Endodermal cell (in vitro differentiated cells): ENCODE data around the gene VPS13D. TPM values are rescaled to one million over a fixed set of nuclear protein-coding genes. Genes with fewer than 3 reads are reported as not detected.

Experiments
- DNase-seq: peaks from one replicate; pipeline ENCODE4 v3.0.0-alpha.2; 2017
- H3K27ac ChIP-seq: 2 replicates; pipeline ENCODE4 v1.5.1; 2013; ENCODE audit warnings: mild to moderate bottlenecking, low read depth, low read length, moderate library complexity
- H3K27me3 ChIP-seq: 2 replicates; pipeline ENCODE4 v1.6.1; 2013; ENCODE audit warnings: mild to moderate bottlenecking, low read length, moderate library complexity; ENCODE audit not compliant: insufficient read depth, control insufficient read depth, poor library complexity, severe bottlenecking
- H3K36me3 ChIP-seq: 2 replicates; pipeline ENCODE4 v1.7.0; 2013; ENCODE audit warnings: mild to moderate bottlenecking, low read length, moderate library complexity; ENCODE audit not compliant: control insufficient read depth, insufficient read depth
- H3K4me1 ChIP-seq: one replicate; pipeline ENCODE4 v1.7.0; 2013; ENCODE audit warnings: low read length; ENCODE audit not compliant: control insufficient read depth, insufficient read depth
- H3K4me3 ChIP-seq: 2 replicates; pipeline ENCODE4 v1.5.1; 2013; ENCODE audit warnings: mild to moderate bottlenecking, low read length, moderate library complexity
- H3K9ac ChIP-seq: 2 replicates; pipeline ENCODE4 v1.6.1; 2013; ENCODE audit warnings: mild to moderate bottlenecking, low read length, moderate library complexity; ENCODE audit not compliant: poor library complexity, severe bottlenecking; ENCODE audit errors: extremely low read depth
- H3K9me3 ChIP-seq: 2 replicates; pipeline ENCODE4 v1.6.1; 2013; ENCODE audit warnings: mild to moderate bottlenecking, low read length, moderate library complexity; ENCODE audit not compliant: control insufficient read depth
- H3K27ac Mint-ChIP-seq: 2 replicates; pipeline ENCODE4 v1.8.0; 2020; ENCODE audit warnings: mixed read lengths
- H3K27me3 Mint-ChIP-seq: 2 replicates; pipeline ENCODE4 v1.8.0; 2021; ENCODE audit warnings: mild to moderate bottlenecking, mixed read lengths; ENCODE audit not compliant: insufficient read depth
- H3K36me3 Mint-ChIP-seq: 2 replicates; pipeline ENCODE4 v1.8.0; 2020; ENCODE audit warnings: low read depth, mixed read lengths
- H3K4me1 Mint-ChIP-seq: 2 replicates; pipeline ENCODE4 v1.8.0; 2020; ENCODE audit warnings: mixed read lengths
- H3K4me3 Mint-ChIP-seq: 2 replicates; pipeline ENCODE4 v1.8.0; 2020; ENCODE audit warnings: mild to moderate bottlenecking, moderate library complexity, mixed read lengths
- H3K9me3 Mint-ChIP-seq: 2 replicates; pipeline ENCODE4 v1.8.0; 2020; ENCODE audit warnings: mild to moderate bottlenecking, mixed read lengths
- CTCF ChIP-seq: fragments of 200-600 bp; sonication (generic); conservative IDR thresholded peaks from 2 replicates; pipeline ENCODE4 v1.5.0; 2021; ENCODE audit warnings: antibody characterized with exemption, mild to moderate bottlenecking
- WGBS, 2 experiments: methylation state at CpG; one replicate each; pipeline versions ENCODE4 v1.1.5 to v1.1.7; 2013; ENCODE audit warnings: missing lambda C conversion rate in 2 of 2, mixed read lengths in 1 of 2; ENCODE audit not compliant: insufficient coverage in 1 of 2, insufficient read length in 1 of 2; 5-methylcytosine and 5-hydroxymethylcytosine counted together
- total RNA-seq, 2 donors: library from RNA; stranded (reverse); fragmentation: NEBNext Ultra II Directional in 1 of 2; extraction: Animal tissue kit (Norgen Biotek cat#: 25700) in 1 of 2; gene quantifications; 2 replicates in 1 of 2; 3 replicates in 1 of 2; pipeline ENCODE4 v1.2.1, GENCODE V29; 2021

VPS13D gene
- total RNA-seq, 2 donors from 2014 or later = 32.5 to 36.7 TPM

- Histone ChIP-seq H3K4me3 (no peak overlapping the region), H3K36me3 (peaks cover 31% of the 10 kb centered on the region), H3K27me3 (no peaks in the 10 kb centered on the region), H3K9me3 (no peaks in the 10 kb centered on the region), H3K9ac (no peak overlapping the region), H3K27ac (no peak overlapping the region), H3K4me1 (peaks cover 8% of the 10 kb centered on the region)
- Mint-ChIP-seq H3K36me3 (peaks cover 28% of the 10 kb centered on the region), H3K27ac (no peak overlapping the region), H3K27me3 (no peaks in the 10 kb centered on the region), H3K4me1 (peaks cover 50% of the 10 kb centered on the region), H3K9me3 (no peaks in the 10 kb centered on the region), H3K4me3 (no peak overlapping the region)
- no peak for DNase-seq
- TF ChIP-seq CTCF = no peak
- WGBS, 2 experiments = 94 to 100% methylated on average over 1 of the region's 1 CpG
These were observed 173.0 kb downstream of the VPS13D start for GRCh38 chr1:12402842-12403241.

DNA sequence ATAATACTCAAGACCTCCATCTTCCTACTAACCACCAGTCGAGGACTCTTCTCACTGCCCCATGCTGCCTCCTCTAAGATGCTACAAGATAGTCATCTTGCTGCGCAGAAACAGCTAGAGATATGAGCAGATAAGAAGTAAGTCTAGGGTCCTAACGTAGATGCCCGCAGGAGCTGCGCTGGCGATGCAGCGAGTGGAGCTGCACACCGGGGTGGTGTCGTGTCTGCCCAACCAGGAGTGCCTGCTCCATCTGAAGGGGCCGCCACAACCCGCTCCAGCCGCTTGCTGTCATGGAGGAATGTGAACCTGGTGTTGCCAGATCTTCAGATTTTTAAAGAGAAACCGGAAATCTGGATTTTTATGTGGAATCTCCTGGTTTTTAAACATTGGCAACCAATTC is 175.1 kb downstream of the VPS13D start:
- Mint-ChIP-seq H3K36me3 (peaks cover 34% of the 10 kb centered on the region), H3K27me3 (no peaks in the 10 kb centered on the region), H3K27ac (no peak overlapping the region), H3K4me3 (no peak overlapping the region), H3K9me3 (peaks cover 3% of the 10 kb centered on the region), H3K4me1 (peaks cover 48% of the 10 kb centered on the region)
- Histone ChIP-seq H3K36me3 (peaks cover 30% of the 10 kb centered on the region), H3K4me3 (no peak overlapping the region), H3K9ac (no peak overlapping the region), H3K9me3 (peaks cover 12% of the 10 kb centered on the region), H3K27me3 (no peaks in the 10 kb centered on the region), H3K27ac (no peak overlapping the region), H3K4me1 (peaks cover 4% of the 10 kb centered on the region)
- DNase-seq = no peak
- no peak for TF ChIP-seq CTCF
- WGBS, 2 experiments = 94 to 96% methylated on average over 7 to 13 of the region's 13 CpGs

DNA sequence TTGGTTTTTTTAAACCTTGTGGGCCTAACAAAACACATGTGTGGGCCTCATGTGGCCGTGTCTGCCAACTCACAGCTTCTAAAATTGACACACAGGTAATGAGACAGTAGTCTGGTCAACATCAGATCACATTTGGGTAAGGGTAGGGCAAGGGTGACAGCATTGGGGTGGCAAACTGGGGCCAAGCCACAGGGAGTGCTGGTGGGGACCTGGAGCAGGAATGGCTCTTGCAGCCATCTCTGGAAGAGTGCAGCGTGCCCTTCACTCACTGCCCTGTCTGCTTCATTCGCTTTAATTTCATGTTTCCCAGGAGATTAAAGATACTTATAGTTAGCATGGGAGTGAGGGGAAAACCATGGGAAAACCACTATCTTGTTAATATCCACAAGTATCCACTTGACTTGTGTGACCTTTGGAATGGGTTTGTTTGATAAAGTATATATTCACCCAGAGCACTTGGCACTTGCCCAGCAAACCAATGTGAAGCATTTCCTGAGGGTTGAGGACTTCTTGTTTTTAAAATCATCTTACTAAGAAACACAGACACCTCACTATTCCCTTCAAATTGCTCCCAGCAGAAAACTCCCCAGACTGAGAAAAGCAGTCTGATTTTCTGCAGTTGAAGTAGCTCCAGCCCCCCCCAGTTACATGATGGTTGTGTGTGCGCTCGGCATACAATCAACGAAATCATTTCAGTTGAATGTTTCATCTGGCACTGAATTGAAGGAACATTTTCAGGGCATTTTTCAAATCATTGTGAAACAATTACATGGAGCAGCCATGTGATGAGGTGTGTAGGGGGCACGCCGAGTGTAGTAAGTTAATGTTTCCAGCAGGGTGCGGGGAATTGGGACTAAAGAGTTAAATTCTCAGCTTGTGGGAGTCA is 175.7 kb downstream of the VPS13D start:
- H3K36me3 Mint-ChIP-seq = peaks cover 35% of the 10 kb centered on the region
- H3K27ac Mint-ChIP-seq = no peak overlapping the region
- peaks cover 4% of the 10 kb centered on the region for H3K4me1 ChIP-seq

More for the DNA sequence above, 175.7 kb downstream of the VPS13D start:
- TF ChIP-seq CTCF = no peak
- Mint-ChIP-seq H3K4me1 (peaks cover 48% of the 10 kb centered on the region), H3K27me3 (no peaks in the 10 kb centered on the region), H3K4me3 (no peak overlapping the region), H3K9me3 (peaks cover 8% of the 10 kb centered on the region)
- H3K27ac ChIP-seq = no peak overlapping the region
- peak; percentile 57 for DNase-seq
- H3K9ac ChIP-seq = no peak overlapping the region
- H3K36me3 ChIP-seq = peaks cover 24% of the 10 kb centered on the region
- no peaks in the 10 kb centered on the region for H3K27me3 ChIP-seq
- WGBS, 2 experiments = 93 to 94% methylated on average over 6 to 9 of the region's 9 CpGs
- peaks cover 19% of the 10 kb centered on the region for H3K9me3 ChIP-seq
- no peak overlapping the region for H3K4me3 ChIP-seq
